ENCODE results near the gene PPFIBP1.

Gene PPFIBP1

GRCh38 chr12:27665704-27666103, 141.7 kb downstream of the PPFIBP1 start:
- DNase-seq (ENCODE audit: low read depth): no peak

GRCh38 chr12:27666510-27666909, 142.5 kb downstream of the PPFIBP1 start:
- DNase-seq (ENCODE audit: low read depth): no peak

GRCh38 chr12:27667540-27667939, 143.5 kb downstream of the PPFIBP1 start:
- DNase-seq (ENCODE audit: low read depth): peak; percentile 66

- DNase-seq (ENCODE audit: low read depth): no peak
Measured at GRCh38 chr12:27672051-27672450, 148.0 kb downstream of the PPFIBP1 start.

- DNase-seq (ENCODE audit: low read depth): no peak
Measured at GRCh38 chr12:27672643-27673042, 148.6 kb downstream of the PPFIBP1 start.

GRCh38 chr12:27673101-27673718, 149.2 kb downstream of the PPFIBP1 start:
- no peak for DNase-seq (ENCODE audit: low read depth)

- no peak for DNase-seq (ENCODE audit: low read depth)
Measured at GRCh38 chr12:27674989-27675388, 151.0 kb downstream of the PPFIBP1 start.

GRCh38 chr12:27680619-27681018, 156.6 kb downstream of the PPFIBP1 start:
- DNase-seq (ENCODE audit: low read depth): no peak

- DNase-seq (ENCODE audit: low read depth): peak; percentile 65
Measured at GRCh38 chr12:27682534-27682933, 158.5 kb downstream of the PPFIBP1 start.

- DNase-seq (ENCODE audit: low read depth): no peak
Measured at GRCh38 chr12:27685274-27685673, 161.3 kb downstream of the PPFIBP1 start.

GRCh38 chr12:27686147-27686546, 162.1 kb downstream of the PPFIBP1 start:
- DNase-seq (ENCODE audit: low read depth): no peak

- DNase-seq (ENCODE audit: low read depth): no peak
Measured at GRCh38 chr12:27688671-27689070, 164.7 kb downstream of the PPFIBP1 start.

GRCh38 chr12:27689558-27690180, 165.7 kb downstream of the PPFIBP1 start:
- DNase-seq (ENCODE audit: low read depth): no peak

GRCh38 chr12:27693403-27693802, 169.4 kb downstream of the PPFIBP1 start:
- no peak for DNase-seq (ENCODE audit: low read depth)

GRCh38 chr12:27695556-27696292, 171.7 kb downstream of the PPFIBP1 start:
- DNase-seq (ENCODE audit: low read depth): no peak

GRCh38 chr12:27696293-27696652, 172.3 kb downstream of the PPFIBP1 start, which contains the start of gene REP15:
Gene REP15 (plus strand): TSS chr12:27696447. CDS start chr12:27696563, 116 bp downstream.
- no peak for DNase-seq (ENCODE audit: low read depth)

- peak; percentile 56 for DNase-seq (ENCODE audit: low read depth)
Measured at GRCh38 chr12:27696864-27697564, 173.0 kb downstream of the PPFIBP1 start.

- DNase-seq (ENCODE audit: low read depth): peak; percentile 76
Measured at GRCh38 chr12:27703720-27704452, 179.9 kb downstream of the PPFIBP1 start.

- no peak for DNase-seq (ENCODE audit: low read depth)
Measured at GRCh38 chr12:27705263-27705662, 181.3 kb downstream of the PPFIBP1 start.

- DNase-seq (ENCODE audit: low read depth): no peak
Measured at GRCh38 chr12:27707216-27707615, 183.2 kb downstream of the PPFIBP1 start.

GRCh38 chr12:27709212-27709931, 185.4 kb downstream of the PPFIBP1 start:
- no peak for DNase-seq (ENCODE audit: low read depth)
